ENCODE measurements around the gene KIAA1586.

- TF ChIP-seq CTCF (conservative IDR thresholded peaks at IDR 0.05; ENCODE audit: low read depth, low read length), result no peak
- no peak for TF ChIP-seq EZH2 (IDR thresholded peaks at IDR 0.05; ENCODE audit: low read length, unreplicated experiment)
- no peak for TF ChIP-seq EZH2phosphoT487 (IDR thresholded peaks at IDR 0.05; ENCODE audit: borderline replicate concordance, low read length)
These were observed 56.5 kb downstream of the KIAA1586 start for GRCh38 chr6:57102976-57103375.
